Measurements from ENCODE around the gene HOXA2. TPM values are rescaled to one million over a fixed set of nuclear protein-coding genes. Genes with fewer than 3 reads are reported as not detected.

The HOXA2 gene
- total and polyA plus RNA-seq, 12 donors, result 0.41 to 5.7 (median 1.2) TPM; not detected in 1

DNA sequence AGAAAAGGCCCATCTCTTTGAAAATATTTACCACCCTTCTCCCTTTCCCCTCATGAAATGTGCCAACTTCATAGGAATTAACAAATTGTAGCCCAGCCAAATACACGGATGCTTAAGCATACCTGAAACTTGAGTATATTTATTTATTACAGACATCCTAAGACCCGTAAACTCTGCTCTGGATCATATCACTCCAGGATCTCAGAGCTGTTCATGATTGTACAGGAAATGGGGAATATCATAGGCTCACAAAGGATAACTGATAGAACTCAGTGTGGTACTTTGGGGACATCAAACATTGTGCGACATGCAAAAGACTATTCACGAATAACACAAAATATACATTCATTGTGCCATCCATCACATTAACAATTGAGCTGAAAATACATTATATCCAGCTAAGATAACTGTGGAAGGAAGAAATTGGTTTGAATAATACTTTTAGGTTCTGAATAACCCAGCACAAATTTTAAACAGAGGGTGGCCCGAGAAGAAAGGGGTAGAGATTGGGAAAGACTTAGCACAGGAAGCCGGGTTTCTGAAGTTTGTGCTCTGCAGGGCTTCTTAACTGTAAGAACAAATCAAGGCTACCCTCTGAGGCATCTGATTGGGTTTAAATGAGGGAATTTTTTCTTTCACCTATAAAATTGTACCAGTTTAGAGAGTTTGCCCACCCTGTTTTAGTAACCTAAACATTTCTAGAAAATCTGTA, 9.1 kb downstream of the HOXA2 start:
- no peak overlapping the region for H3K27ac ChIP-seq
- no peak for DNase-seq
- H3K4me3 ChIP-seq, result no peak overlapping the region
- no peaks in the 10 kb centered on the region for H3K9me3 ChIP-seq (replicated peaks in 1 of 3)
- H3K4me1 ChIP-seq (replicated peaks in 1 of 2), result peaks cover 14 to 20% of the 10 kb centered on the region in 2 donors
- no peaks in the 10 kb centered on the region for H3K36me3 ChIP-seq (replicated peaks in 1 of 2)
- intact Hi-C loops (cut with DNase I), result loop anchor here in 1 of 2 donors (10.0 kb wide), 1 partner anchor 229 kb away; the partner anchor contains the start of gene SKAP2
- TF ChIP-seq POLR2A (IDR thresholded peaks at IDR 0.05), result no peak
- TF ChIP-seq, protein P1, sequence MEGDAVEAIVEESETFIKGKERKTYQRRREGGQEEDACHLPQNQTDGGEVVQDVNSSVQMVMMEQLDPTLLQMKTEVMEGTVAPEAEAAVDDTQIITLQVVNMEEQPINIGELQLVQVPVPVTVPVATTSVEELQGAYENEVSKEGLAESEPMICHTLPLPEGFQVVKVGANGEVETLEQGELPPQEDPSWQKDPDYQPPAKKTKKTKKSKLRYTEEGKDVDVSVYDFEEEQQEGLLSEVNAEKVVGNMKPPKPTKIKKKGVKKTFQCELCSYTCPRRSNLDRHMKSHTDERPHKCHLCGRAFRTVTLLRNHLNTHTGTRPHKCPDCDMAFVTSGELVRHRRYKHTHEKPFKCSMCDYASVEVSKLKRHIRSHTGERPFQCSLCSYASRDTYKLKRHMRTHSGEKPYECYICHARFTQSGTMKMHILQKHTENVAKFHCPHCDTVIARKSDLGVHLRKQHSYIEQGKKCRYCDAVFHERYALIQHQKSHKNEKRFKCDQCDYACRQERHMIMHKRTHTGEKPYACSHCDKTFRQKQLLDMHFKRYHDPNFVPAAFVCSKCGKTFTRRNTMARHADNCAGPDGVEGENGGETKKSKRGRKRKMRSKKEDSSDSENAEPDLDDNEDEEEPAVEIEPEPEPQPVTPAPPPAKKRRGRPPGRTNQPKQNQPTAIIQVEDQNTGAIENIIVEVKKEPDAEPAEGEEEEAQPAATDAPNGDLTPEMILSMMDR (IDR thresholded peaks at IDR 0.05), result no peak
- peaks cover 2% of the 10 kb centered on the region for H3K27me3 ChIP-seq
- WGBS, 4 donors, result 77 to 80% (median 79%) methylated on average over 6 of the region's 6 CpGs

DNA sequence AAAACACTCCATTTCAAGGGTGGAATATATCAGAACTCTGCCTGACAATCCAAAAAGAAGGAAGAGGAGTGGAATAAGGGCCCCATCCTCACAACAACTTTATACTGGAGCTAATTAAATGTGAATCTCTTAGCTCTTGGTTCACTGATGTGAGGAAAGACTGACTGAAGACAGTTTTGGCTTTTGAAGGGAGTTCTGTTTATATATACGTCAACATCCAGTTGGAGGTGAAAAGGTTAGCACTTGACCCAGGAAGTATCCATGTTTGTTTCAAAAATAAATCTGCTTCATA, 9.7 kb downstream of the HOXA2 start:
- no peak overlapping the region for H3K4me3 ChIP-seq
- no peak overlapping the region for H3K27ac ChIP-seq
- H3K9me3 ChIP-seq (replicated peaks in 1 of 3), result no peaks in the 10 kb centered on the region
- WGBS, 4 donors, result 77 to 87% (median 83%) methylated on average over 1 of the region's 1 CpG
- peaks cover 8 to 15% of the 10 kb centered on the region in 2 donors for H3K4me1 ChIP-seq (replicated peaks in 1 of 2)
- peaks cover 8% of the 10 kb centered on the region for H3K27me3 ChIP-seq
- intact Hi-C loops (cut with DNase I), result loop anchor here in 1 of 2 donors (10.0 kb wide), 1 partner anchor 228 kb away; the partner anchor contains the start of gene SKAP2
- H3K36me3 ChIP-seq (replicated peaks in 1 of 2), result no peaks in the 10 kb centered on the region
- TF ChIP-seq, protein P1 (IDR thresholded peaks at IDR 0.05), result no peak
- TF ChIP-seq POLR2A (IDR thresholded peaks at IDR 0.05), result no peak
- DNase-seq, result no peak

DNA sequence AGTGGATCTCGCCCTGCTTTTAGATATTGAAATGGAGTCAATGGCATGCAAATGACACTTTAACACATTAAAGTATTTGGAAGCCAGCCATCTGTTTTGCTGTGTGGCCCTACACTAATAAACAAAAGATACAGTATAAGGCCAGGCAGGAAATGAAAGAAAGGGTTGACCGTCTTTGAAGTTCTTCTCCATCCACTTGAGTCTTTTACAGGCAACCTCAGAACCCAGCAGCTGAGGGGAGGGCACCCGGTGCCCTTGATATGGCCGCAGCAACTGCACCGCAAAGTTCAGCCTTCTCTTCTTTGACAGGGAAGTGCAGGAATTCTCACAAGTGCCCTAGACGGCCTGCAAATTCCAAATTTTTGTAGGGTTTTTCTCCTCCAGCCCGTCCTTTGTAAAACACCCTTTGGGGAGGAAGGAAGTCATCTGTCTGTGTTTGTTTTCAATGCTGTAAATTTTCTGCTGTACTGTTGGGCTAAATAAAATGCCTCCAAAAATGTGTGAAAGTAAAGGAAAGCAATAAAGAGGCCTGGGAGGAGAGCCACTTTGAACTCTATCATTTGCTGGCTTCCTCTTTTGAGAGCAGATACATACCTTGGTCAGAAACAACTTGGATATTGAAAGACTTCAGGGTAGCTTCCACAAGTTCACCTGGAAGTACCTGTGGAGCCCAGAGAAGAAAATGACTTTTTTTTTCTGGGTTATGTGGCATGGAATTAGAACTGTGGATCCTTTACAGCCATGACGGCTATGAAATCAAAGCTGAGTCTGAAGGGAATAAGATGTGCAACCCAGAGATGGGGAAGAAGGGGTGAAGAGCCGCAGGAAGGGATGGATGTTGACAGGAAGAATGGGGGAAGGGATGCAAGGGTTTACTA, 10.3 kb downstream of the HOXA2 start:
- Histone ChIP-seq H3K36me3 (replicated peaks in 1 of 2) (no peaks in the 10 kb centered on the region), H3K4me3 (no peak overlapping the region), H3K4me1 (replicated peaks in 1 of 2) (peaks cover 2 to 9% of the 10 kb centered on the region in 2 donors), H3K9me3 (replicated peaks in 1 of 3) (no peaks in the 10 kb centered on the region), H3K27me3 (peaks cover 14% of the 10 kb centered on the region), H3K27ac (no peak overlapping the region)
- DNase-seq, result no peak
- WGBS, 4 donors, result 62 to 73% (median 69%) methylated on average over 9 of the region's 9 CpGs
- intact Hi-C loops (cut with DNase I), result loop anchor here in 1 of 2 donors (10.0 kb wide), 1 partner anchor 227 kb away; the partner anchor contains the start of gene SKAP2
- TF ChIP-seq, protein P1 (IDR thresholded peaks at IDR 0.05), result no peak
- TF ChIP-seq POLR2A (IDR thresholded peaks at IDR 0.05), result no peak

DNA sequence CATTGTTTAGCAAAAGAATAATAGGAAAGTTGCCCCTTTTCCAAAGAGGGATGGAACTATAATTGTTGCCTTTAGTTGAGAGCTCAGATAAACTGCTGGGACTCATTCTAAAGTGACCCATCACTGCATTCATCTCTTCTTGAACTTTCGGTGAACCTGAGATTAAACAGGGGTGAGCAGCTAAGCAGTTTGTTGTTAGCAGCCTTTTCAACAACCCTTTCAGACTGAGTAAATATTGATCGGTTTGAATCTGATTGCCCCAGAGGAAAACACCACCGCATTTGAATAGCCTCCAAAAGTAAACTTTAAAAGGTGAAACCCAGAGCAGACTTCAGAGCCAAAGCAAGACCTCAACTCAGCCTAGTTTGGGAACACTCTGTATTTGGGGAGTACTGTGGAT, 11.4 kb downstream of the HOXA2 start:
- WGBS, 4 donors, result 48 to 75% (median 66%) methylated on average over 3 of the region's 3 CpGs
- no peak for DNase-seq
- no peaks in the 10 kb centered on the region for H3K9me3 ChIP-seq (replicated peaks in 1 of 3)
- no peaks in the 10 kb centered on the region for H3K36me3 ChIP-seq (replicated peaks in 1 of 2)
- intact Hi-C loops (cut with DNase I), result loop anchor here in 1 of 2 donors (10.0 kb wide), 1 partner anchor 226 kb away; the partner anchor contains the start of gene SKAP2
- TF ChIP-seq POLR2A (IDR thresholded peaks at IDR 0.05), result no peak
- TF ChIP-seq, protein P1 (IDR thresholded peaks at IDR 0.05), result no peak
- peaks cover 0 to 5% of the 10 kb centered on the region in 2 donors for H3K4me1 ChIP-seq (replicated peaks in 1 of 2)
- no peak overlapping the region for H3K27ac ChIP-seq
- peaks cover 15% of the 10 kb centered on the region for H3K27me3 ChIP-seq
- no peak overlapping the region for H3K4me3 ChIP-seq

Measured in adrenal gland (tissue), 12 donors.